ENCODE results near the gene NUP210L. TPM values are rescaled to one million over a fixed set of nuclear protein-coding genes. Genes with fewer than 3 reads are reported as not detected.

Gene NUP210L
- total and polyA plus RNA-seq, 11 donors, result 0.04 to 0.31 (median 0.05) TPM; not detected in 8

DNA sequence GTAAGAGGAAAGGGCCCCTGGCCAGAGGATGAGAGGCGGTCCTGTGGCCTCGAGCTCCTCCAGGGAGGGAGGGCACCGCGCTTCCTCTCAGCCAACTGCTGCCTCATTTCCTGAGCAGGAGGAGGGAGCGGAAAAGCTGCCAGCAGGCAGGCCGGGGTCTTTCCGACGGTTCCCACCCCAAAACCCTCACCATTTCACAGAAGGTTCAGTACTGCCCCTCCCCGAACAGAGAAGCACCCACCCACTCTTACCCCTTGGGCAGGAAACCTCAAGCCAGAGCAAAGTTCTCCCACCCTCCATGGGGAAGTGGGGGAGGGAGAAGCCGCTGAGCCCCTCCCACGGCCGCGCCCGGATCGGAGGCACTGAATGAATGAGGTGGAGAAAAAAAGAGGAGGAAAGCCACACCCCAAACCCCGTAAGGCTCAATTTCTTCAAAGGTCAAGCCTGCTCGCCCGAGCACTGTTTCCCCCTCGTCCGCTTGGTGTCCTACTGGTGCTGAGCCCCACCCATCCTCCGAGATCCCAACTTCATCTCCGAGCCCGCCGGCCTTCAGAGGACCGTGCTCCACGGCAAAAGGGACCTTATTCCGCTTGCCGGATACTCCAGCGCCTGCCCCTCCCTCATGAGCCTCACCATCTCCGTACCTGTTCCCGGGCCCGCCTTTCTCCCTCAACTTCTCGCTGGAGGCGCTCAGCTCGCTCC lies 27.6 kb upstream of the NUP210L start:
- peak; percentile 78 to 87 (median 81) for DNase-seq
- TF ChIP-seq, protein P1, sequence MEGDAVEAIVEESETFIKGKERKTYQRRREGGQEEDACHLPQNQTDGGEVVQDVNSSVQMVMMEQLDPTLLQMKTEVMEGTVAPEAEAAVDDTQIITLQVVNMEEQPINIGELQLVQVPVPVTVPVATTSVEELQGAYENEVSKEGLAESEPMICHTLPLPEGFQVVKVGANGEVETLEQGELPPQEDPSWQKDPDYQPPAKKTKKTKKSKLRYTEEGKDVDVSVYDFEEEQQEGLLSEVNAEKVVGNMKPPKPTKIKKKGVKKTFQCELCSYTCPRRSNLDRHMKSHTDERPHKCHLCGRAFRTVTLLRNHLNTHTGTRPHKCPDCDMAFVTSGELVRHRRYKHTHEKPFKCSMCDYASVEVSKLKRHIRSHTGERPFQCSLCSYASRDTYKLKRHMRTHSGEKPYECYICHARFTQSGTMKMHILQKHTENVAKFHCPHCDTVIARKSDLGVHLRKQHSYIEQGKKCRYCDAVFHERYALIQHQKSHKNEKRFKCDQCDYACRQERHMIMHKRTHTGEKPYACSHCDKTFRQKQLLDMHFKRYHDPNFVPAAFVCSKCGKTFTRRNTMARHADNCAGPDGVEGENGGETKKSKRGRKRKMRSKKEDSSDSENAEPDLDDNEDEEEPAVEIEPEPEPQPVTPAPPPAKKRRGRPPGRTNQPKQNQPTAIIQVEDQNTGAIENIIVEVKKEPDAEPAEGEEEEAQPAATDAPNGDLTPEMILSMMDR (IDR thresholded peaks at IDR 0.05), result no peak
- no peak for TF ChIP-seq POLR2A (IDR thresholded peaks at IDR 0.05)
- peak; percentile 43 to 80 (median 68) for ATAC-seq
- H3K4me1 ChIP-seq, result peaks cover 8 to 55% (median 50%) of the 10 kb centered on the region in 12 donors
- WGBS, 4 donors, result 0 to 1% (median 0%) methylated on average over 26 to 35 of the region's 35 CpGs
- no peaks in the 10 kb centered on the region for H3K9me3 ChIP-seq
- H3K4me3 ChIP-seq, result peak overlapping the region; percentile 84 to 100 (median 96)
- peak overlapping the region; percentile 19 to 98 (median 94) for H3K27ac ChIP-seq
- intact Hi-C loops (cut with DNase I), result loop anchor here in 3 of 10 donors (2.0 to 10.0 kb wide), 3 partner anchors 38 to 188 kb away; partner anchors contain the start of genes RPS27 (in 2 of the 3), HAX1 (in 1 of the 3) and UBAP2L (in 1 of the 3)
- H3K36me3 ChIP-seq, result peaks cover 0 to 28% (median 0%) of the 10 kb centered on the region in 9 donors
- H3K27me3 ChIP-seq, result no peaks in the 10 kb centered on the region

DNA sequence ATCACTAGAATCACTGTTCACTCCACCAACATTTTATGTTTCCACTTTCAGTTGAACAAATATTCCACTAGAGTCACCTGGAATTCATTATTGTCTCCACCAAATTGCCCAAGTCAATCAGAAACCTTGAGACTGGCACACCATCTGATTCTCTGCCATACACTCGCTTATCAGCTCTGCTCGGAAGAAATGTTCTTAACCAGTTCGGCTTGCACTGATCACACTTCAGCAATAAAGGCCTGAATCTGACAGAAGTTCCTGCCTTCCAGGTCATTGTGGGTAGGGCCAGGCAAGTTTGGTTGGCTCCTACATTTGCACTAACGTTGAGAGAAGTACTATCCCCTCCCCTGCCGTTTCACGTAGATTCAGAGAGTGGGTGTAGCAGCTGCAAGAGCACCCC lies 27.1 kb upstream of the NUP210L start:
- Histone ChIP-seq H3K4me1 (peaks cover 8 to 61% (median 55%) of the 10 kb centered on the region in 12 donors), H3K27me3 (no peaks in the 10 kb centered on the region), H3K4me3 (peak overlapping the region; percentile 84 to 100 (median 96)), H3K9me3 (no peaks in the 10 kb centered on the region), H3K36me3 (peaks cover 0 to 28% (median 0%) of the 10 kb centered on the region in 9 donors), H3K27ac (peak overlapping the region in 11 of 12 donors; percentile 80 to 98 (median 95))
- ATAC-seq, result no peak
- TF ChIP-seq, protein P1 (IDR thresholded peaks at IDR 0.05), result no peak
- no peak for TF ChIP-seq POLR2A (IDR thresholded peaks at IDR 0.05)
- intact Hi-C loops (cut with DNase I), result loop anchor here in 3 of 10 donors (2.0 to 10.0 kb wide), 3 partner anchors 39 to 187 kb away; partner anchors contain the start of genes RPS27 (in 2 of the 3), HAX1 (in 1 of the 3) and UBAP2L (in 1 of the 3)
- WGBS, 4 donors, result 0 to 1% (median 1%) methylated on average over 6 of the region's 6 CpGs
- DNase-seq, result no peak

DNA sequence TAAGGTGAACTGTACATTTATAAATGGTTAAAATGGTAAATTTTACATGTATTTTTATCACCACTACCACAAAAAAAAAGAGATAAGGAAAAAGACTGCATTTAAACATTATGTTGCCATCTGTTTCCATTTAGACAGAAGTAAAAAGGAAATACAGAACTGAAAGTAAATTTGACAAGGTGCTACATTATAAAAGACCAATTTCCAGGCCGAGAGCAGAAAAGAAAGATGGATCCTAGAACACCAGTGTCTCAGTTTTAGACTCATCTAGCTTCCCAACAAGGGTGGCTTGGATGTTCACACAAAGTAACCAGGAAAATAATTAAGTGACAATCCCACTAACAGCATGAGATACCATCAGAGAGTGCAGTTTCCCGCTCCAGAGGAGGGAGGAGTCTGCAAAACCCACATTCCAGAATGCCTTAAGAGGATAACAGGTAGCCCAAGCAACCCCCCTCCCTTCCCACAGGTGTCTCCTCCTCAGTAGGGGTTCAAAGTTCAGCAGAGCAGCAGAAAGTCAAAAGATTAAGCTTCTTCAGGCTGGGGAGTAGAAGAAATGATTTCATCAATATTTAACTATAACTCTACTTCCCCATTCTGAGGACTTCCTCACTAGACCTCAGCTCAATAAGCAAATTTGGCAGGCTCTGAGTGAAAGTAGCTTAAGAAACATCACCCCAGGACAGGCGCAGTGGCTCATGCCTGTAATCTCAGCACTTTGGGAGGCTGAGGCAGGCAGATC lies 25.2 kb upstream of the NUP210L start:
- no peak for ATAC-seq
- intact Hi-C loops (cut with DNase I), result loop anchor here in 4 of 10 donors (5.0 to 10.0 kb wide), 3 partner anchors 92 to 188 kb away; partner anchors contain the start of genes RPS27 (in 3 of the 4) and HAX1 (in 1 of the 4)
- H3K36me3 ChIP-seq, result peaks cover 0 to 39% (median 12%) of the 10 kb centered on the region in 9 donors
- peak overlapping the region in 3 of 12 donors; percentile 19 to 99 (median 92) for H3K4me3 ChIP-seq
- no peaks in the 10 kb centered on the region for H3K27me3 ChIP-seq
- no peak for DNase-seq
- peak overlapping the region in 3 of 12 donors; percentile 32 to 98 (median 36) for H3K27ac ChIP-seq
- no peaks in the 10 kb centered on the region for H3K9me3 ChIP-seq
- TF ChIP-seq POLR2A (IDR thresholded peaks at IDR 0.05), result no peak
- TF ChIP-seq, protein P1 (IDR thresholded peaks at IDR 0.05), result no peak
- peaks cover 8 to 78% (median 66%) of the 10 kb centered on the region in 12 donors for H3K4me1 ChIP-seq
- 72 to 83% (median 79%) methylated on average over 3 of the region's 3 CpGs for WGBS, 4 donors

Measured in heart left ventricle (tissue), 16 donors.